Esophagus muscularis mucosa (tissue), 4 donors: ENCODE data around the gene CATSPERD. TPM values are rescaled to one million over a fixed set of nuclear protein-coding genes. Genes with fewer than 3 reads are reported as not detected.
A peak's percentile ranks its signal among the peaks of the same experiment; 100 is the strongest.
"Not testable (repeated sequence)": the region's sequence is repeated elsewhere in the genome, so short reads cannot be mapped to it uniquely, and the experiment has no call there.

Source experiments
- DNase-seq: peaks from one replicate; pipeline ENCODE4 v3.0.0-alpha.2; 2017; ENCODE audit errors: extremely low spot score
- H3K27ac ChIP-seq, 4 donors: fragments of 200-600 bp; sonication (generic); replicated peaks in 1 of 4; 1 replicate in 3 of 4; 2 replicates in 1 of 4; pipeline ENCODE4 v1.5.1; 2016 to 2019; ENCODE audit warnings: mild to moderate bottlenecking in 1 of 4
- H3K27me3 ChIP-seq, 4 donors: fragments of 200-600 bp; sonication (generic); one replicate each; pipeline versions ENCODE4 v1.5.1 to v1.6.0; 2016 to 2019
- H3K36me3 ChIP-seq, 4 donors: fragments of 200-600 bp; sonication (generic); one replicate each; pipeline ENCODE4 v1.5.1; 2016 to 2019
- H3K4me1 ChIP-seq, 4 donors: fragments of 200-600 bp; sonication (generic); one replicate each; pipeline ENCODE4 v1.5.1; 2016 to 2019
- H3K4me3 ChIP-seq, 4 donors: fragments of 200-600 bp; sonication (generic); 1 replicate in 2 of 4; 2 replicates in 2 of 4; pipeline ENCODE4 v1.5.1; 2016 to 2019; ENCODE audit warnings: mild to moderate bottlenecking in 4 of 4, moderate library complexity in 1 of 4
- H3K9me3 ChIP-seq, 4 donors: fragments of 200-600 bp; sonication (generic); 1 replicate in 3 of 4; 2 replicates in 1 of 4; pipeline ENCODE4 v1.5.1; 2016 to 2019
- EP300 ChIP-seq: sonication (generic); formaldehyde crosslinking; IDR thresholded peaks from one replicate; pipeline ENCODE4 v1.6.1; 2017; ENCODE audit warnings: antibody characterized with exemption
- POLR2A ChIP-seq: fragments of 450-650 bp; IDR thresholded peaks from one replicate; pipeline ENCODE4 v1.6.1; 2017; ENCODE audit warnings: antibody characterized with exemption, moderate library complexity, mild to moderate bottlenecking, low read depth
- POLR2AphosphoS5 ChIP-seq, 2 donors: sonication (generic); formaldehyde crosslinking; IDR thresholded peaks; one replicate each; pipeline ENCODE4 v1.6.1; 2017; ENCODE audit warnings: antibody characterized with exemption in 2 of 2
- WGBS: methylation state at CpG from one replicate; pipeline ENCODE4 v1.1.5; 2018; 5-methylcytosine and 5-hydroxymethylcytosine counted together
- intact Hi-C: fragments of 100-400 bp; cut with DNase I; formaldehyde crosslinking; loops from one replicate; pipeline ENCODE4 v1.15.1; 2023
- total RNA-seq, 4 donors: library from RNA; depleted of rRNA; stranded (reverse); fragments of >200 nt; gene quantifications; one replicate each; pipeline versions ENCODE4 v1.1.0 to v1.2.1, GENCODE V29; 2016
- TF ChIP-seq, protein P1 (sequence below), 3 experiments: fragments of 200-600 bp in 2 of 3; fragments of 450-650 bp in 1 of 3; sonication (generic) in 2 of 3; IDR thresholded peaks; one replicate each; pipeline ENCODE4 v1.5.1; 2017 to 2019; ENCODE audit warnings: antibody characterized with exemption in 3 of 3, mild to moderate bottlenecking in 2 of 3, moderate library complexity in 1 of 3

Gene CATSPERD
- total RNA-seq, 4 donors from 2014 or later = 0.19 TPM; not detected in 3

- intact Hi-C loops = no loop called here
Observed at GRCh38 chr19:5686326-5686646, 34.2 kb upstream of the CATSPERD start.

GRCh38 chr19:5686647-5687359, 33.6 kb upstream of the CATSPERD start:
- H3K27me3 ChIP-seq = no peaks in the 10 kb centered on the region
- TF ChIP-seq EP300 = no peak
- TF ChIP-seq POLR2AphosphoS5 (IDR thresholded peaks at IDR 0.05) = peak; percentile 42 to 73
- TF ChIP-seq POLR2A = no peak
- TF ChIP-seq, protein P1, sequence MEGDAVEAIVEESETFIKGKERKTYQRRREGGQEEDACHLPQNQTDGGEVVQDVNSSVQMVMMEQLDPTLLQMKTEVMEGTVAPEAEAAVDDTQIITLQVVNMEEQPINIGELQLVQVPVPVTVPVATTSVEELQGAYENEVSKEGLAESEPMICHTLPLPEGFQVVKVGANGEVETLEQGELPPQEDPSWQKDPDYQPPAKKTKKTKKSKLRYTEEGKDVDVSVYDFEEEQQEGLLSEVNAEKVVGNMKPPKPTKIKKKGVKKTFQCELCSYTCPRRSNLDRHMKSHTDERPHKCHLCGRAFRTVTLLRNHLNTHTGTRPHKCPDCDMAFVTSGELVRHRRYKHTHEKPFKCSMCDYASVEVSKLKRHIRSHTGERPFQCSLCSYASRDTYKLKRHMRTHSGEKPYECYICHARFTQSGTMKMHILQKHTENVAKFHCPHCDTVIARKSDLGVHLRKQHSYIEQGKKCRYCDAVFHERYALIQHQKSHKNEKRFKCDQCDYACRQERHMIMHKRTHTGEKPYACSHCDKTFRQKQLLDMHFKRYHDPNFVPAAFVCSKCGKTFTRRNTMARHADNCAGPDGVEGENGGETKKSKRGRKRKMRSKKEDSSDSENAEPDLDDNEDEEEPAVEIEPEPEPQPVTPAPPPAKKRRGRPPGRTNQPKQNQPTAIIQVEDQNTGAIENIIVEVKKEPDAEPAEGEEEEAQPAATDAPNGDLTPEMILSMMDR (IDR thresholded peaks at IDR 0.05) = peak; percentile 78 to 93 (median 85)
- WGBS = 0% methylated on average over 26 of the region's 59 CpGs
- intact Hi-C loops = no loop called here
- peak overlapping the region; percentile 82 to 89 (median 85) for H3K27ac ChIP-seq
- peaks cover 0 to 4% (median 3%) of the 10 kb centered on the region in 4 donors for H3K36me3 ChIP-seq
- peak overlapping the region; percentile 63 to 72 (median 66) for H3K4me3 ChIP-seq
- H3K9me3 ChIP-seq = no peaks in the 10 kb centered on the region
- DNase-seq = peak; percentile 100
- H3K4me1 ChIP-seq = peaks cover 12 to 39% (median 35%) of the 10 kb centered on the region in 4 donors

More at GRCh38 chr19:5686326-5686646, 34.2 kb upstream of the CATSPERD start:
- H3K4me1 ChIP-seq = peaks cover 8 to 39% (median 35%) of the 10 kb centered on the region in 4 donors
- H3K27ac ChIP-seq = peak overlapping the region; percentile 82 to 89 (median 85)
- WGBS = 15% methylated on average over 4 of the region's 16 CpGs
- no peak for TF ChIP-seq POLR2AphosphoS5 (IDR thresholded peaks at IDR 0.05)
- TF ChIP-seq EP300 = no peak
- no peak for TF ChIP-seq POLR2A
- TF ChIP-seq, protein P1 (IDR thresholded peaks at IDR 0.05) = no peak
- H3K27me3 ChIP-seq = no peaks in the 10 kb centered on the region
- H3K9me3 ChIP-seq = no peaks in the 10 kb centered on the region
- no peaks in the 10 kb centered on the region for H3K36me3 ChIP-seq
- peak overlapping the region; percentile 63 to 72 (median 66) for H3K4me3 ChIP-seq
- DNase-seq = no peak

DNA sequence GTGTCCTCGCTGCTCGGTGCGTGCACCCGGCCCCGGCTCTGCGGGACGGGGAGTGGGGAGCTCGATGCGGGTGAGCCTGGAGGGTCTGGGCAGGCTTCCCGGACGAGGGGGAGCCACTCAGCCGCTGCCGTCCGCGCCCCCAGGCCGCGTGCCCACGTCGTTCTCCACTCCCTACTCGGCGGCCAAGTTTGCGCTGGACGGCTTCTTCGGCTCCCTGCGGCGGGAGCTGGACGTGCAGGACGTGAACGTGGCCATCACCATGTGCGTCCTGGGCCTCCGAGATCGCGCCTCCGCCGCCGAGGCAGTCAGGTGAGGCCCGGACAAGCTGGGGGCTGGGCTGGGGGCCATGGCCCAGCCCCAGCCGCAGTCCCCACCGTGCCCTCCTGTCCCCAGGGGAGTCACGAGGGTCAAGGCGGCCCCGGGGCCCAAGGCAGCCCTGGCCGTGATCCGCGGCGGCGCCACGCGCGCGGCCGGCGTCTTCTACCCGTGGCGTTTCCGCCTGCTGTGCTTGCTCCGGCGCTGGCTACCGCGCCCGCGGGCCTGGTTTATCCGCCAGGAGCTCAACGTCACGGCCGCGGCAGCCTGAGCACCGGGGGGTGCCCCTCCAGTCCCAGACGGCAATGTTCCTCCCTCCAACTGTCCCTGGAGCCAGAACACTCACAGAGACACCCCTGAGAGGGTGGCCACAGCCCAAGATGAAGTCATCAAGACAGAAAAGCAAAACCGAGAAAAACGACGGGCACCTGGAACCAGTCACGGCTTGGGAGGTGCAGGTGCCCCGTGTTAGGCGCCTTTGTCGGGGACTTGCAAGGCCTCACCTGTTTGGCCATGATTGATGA, 32.9 kb upstream of the CATSPERD start:
- H3K36me3 ChIP-seq = peaks cover 0 to 11% (median 11%) of the 10 kb centered on the region in 4 donors
- intact Hi-C loops = no loop called here
- DNase-seq = no peak
- peak overlapping the region; percentile 63 to 72 (median 66) for H3K4me3 ChIP-seq
- peaks cover 20 to 46% (median 41%) of the 10 kb centered on the region in 4 donors for H3K4me1 ChIP-seq
- TF ChIP-seq EP300 (no peak), POLR2AphosphoS5 (IDR thresholded peaks at IDR 0.05) (peak in 1 of 2 donors; percentile 3)
- TF ChIP-seq, protein P1 (IDR thresholded peaks at IDR 0.05) = peak in 1 of 3 experiments; percentile 4
- WGBS = 85% methylated on average over 12 of the region's 76 CpGs
- H3K9me3 ChIP-seq = no peaks in the 10 kb centered on the region
- H3K27me3 ChIP-seq = no peaks in the 10 kb centered on the region
- peak overlapping the region; percentile 82 to 89 (median 85) for H3K27ac ChIP-seq

DNA sequence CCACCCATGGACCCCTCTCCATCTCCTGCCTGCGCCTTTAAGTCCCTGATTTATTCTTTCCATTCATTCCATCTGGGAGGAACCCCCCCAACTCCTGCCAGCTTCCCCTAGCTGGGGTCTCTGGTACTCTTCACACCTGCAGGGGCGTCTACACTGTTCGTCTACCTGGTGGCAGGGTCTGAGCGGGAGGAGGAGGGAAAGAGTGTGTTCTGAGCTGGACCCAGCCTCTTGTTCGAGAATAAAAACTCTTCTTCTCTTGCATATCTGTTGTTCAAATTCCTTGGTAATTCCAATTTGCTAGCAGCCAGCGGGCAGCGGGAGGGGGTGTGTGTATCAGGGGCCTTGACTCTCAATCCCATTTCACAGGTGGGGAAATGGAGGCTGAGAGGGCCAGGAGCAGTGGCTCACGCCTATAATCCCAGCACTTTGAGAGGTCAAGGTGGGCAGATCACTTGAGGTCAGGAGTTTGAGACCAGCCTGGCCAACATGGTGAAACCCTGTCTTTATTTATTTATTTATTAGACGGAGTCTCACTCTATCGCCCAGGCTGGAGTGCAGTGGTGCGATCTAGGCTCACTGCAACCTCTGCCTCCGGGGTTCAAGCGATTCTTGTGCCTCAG, 32.1 kb upstream of the CATSPERD start:
- peaks cover 4 to 19% (median 19%) of the 10 kb centered on the region in 4 donors for H3K36me3 ChIP-seq
- H3K9me3 ChIP-seq, H3K4me3 ChIP-seq, DNase-seq, H3K27ac ChIP-seq, intact Hi-C loops, H3K27me3 ChIP-seq: not testable (repeated sequence)
- H3K4me1 ChIP-seq = peaks cover 25 to 54% (median 48%) of the 10 kb centered on the region in 4 donors
- 94% methylated on average over 13 of the region's 13 CpGs for WGBS
